NCI-H774 (cell line): ENCODE results near the gene COG5.

ENCODE experiments used
- DNase-seq: peaks from one replicate; lab custom pipeline; 2025; lab: John Stamatoyannopoulos, UW

Gene COG5

GRCh38 chr7:107463139-107464078 is 100.3 kb downstream of the COG5 start:
- peak; percentile 53 for DNase-seq

GRCh38 chr7:107461938-107462533 is 101.7 kb downstream of the COG5 start:
- no peak for DNase-seq

GRCh38 chr7:107453388-107453787 is 110.3 kb downstream of the COG5 start:
- DNase-seq: no peak

- no peak for DNase-seq
Observed at GRCh38 chr7:107450970-107451369, 112.8 kb downstream of the COG5 start.

GRCh38 chr7:107446988-107447387 is 116.7 kb downstream of the COG5 start:
- no peak for DNase-seq

GRCh38 chr7:107446531-107446930 is 117.2 kb downstream of the COG5 start:
- no peak for DNase-seq

- no peak for DNase-seq
Observed at GRCh38 chr7:107442678-107443077, 121.0 kb downstream of the COG5 start.

- no peak for DNase-seq
Observed at GRCh38 chr7:107441581-107442422, 121.9 kb downstream of the COG5 start.

- DNase-seq: no peak
Observed at GRCh38 chr7:107439025-107439424, 124.7 kb downstream of the COG5 start.

- DNase-seq: no peak
Observed at GRCh38 chr7:107435749-107436148, 128.0 kb downstream of the COG5 start.

GRCh38 chr7:107432261-107432660 is 131.5 kb downstream of the COG5 start:
- DNase-seq: no peak

GRCh38 chr7:107430057-107430456 is 133.7 kb downstream of the COG5 start:
- no peak for DNase-seq

GRCh38 chr7:107428642-107429041 is 135.1 kb downstream of the COG5 start:
- no peak for DNase-seq

- DNase-seq: no peak
Observed at GRCh38 chr7:107427462-107427861, 136.3 kb downstream of the COG5 start.

- no peak for DNase-seq
Observed at GRCh38 chr7:107414198-107414597, 149.5 kb downstream of the COG5 start.

- DNase-seq: no peak
Observed at GRCh38 chr7:107408349-107408748, 155.4 kb downstream of the COG5 start.

GRCh38 chr7:107405559-107405958 is 158.2 kb downstream of the COG5 start:
- DNase-seq: no peak

GRCh38 chr7:107404740-107405537 is 158.8 kb downstream of the COG5 start:
- DNase-seq: no peak

GRCh38 chr7:107398161-107398560 is 165.6 kb downstream of the COG5 start:
- no peak for DNase-seq

GRCh38 chr7:107396990-107397389 is 166.7 kb downstream of the COG5 start:
- DNase-seq: no peak

GRCh38 chr7:107396081-107396480 is 167.6 kb downstream of the COG5 start:
- no peak for DNase-seq

GRCh38 chr7:107394831-107395230 is 168.9 kb downstream of the COG5 start:
- no peak for DNase-seq
